ENCODE results near the gene AHRR. TPM values are rescaled to one million over a fixed set of nuclear protein-coding genes. Genes with fewer than 3 reads are reported as not detected.

Gene AHRR
- total and polyA plus RNA-seq, 10 of the 15 experiments (the other 5 are each of a cell fraction or from before 2014, with no cell fraction given) = 0.90 to 35.2 (median 19.2) TPM

DNA sequence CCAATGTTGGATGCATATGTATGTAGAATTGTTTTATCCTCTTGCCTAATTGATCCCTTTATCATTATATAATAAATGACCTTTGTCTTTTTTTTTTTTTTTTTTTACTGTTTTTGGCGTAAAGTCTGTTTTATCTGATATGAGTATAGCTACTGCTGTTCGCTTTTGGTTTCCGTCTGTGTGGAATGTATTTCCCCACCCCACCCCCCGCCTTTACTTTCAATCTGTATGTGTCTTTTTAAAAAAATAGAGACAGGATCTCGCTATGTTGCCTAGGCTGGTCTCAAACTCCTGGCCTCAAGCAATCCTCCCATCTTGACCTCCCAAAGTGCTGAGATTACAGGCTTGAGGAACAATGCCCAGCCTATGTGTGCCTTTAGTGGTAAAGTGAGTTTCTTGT is 11.3 kb downstream of the AHRR start:
- Histone ChIP-seq H3K79me2 (ENCODE audit: control insufficient read depth, insufficient read depth, low read length) (peaks cover 91% of the 10 kb centered on the region), H3K27ac (ENCODE audit: control insufficient read depth, insufficient read depth) (peak overlapping the region; percentile 74), H2AFZ (ENCODE audit: control insufficient read depth, low read depth, low read length) (peak overlapping the region; percentile 7; the same call in 1 of the 2 replicates), H3K36me3 (ENCODE audit: control insufficient read depth in 2 of 2, insufficient read depth in 2 of 2, low read length in 1 of 2) (peaks cover 0 to 7% of the 10 kb centered on the region in 2 experiments; a peak in 2 of 4 replicates), H3K9me3 (replicated peaks; ENCODE audit: control insufficient read depth, insufficient read depth, low read length) (peaks cover 1% of the 10 kb centered on the region; the same call in 2 of the 3 replicates), H3K4me2 (ENCODE audit: control insufficient read depth, insufficient read depth) (peak overlapping the region; percentile 78), H3K4me1 (ENCODE audit: control insufficient read depth, insufficient read depth, low read length) (peaks cover 25% of the 10 kb centered on the region), H3K9ac (ENCODE audit: control insufficient read depth, insufficient read depth, low read length) (peak overlapping the region; percentile 48), H3K4me3 (peak overlapping the region; percentile 55), H4K20me1 (ENCODE audit: control insufficient read depth, insufficient read depth) (no peaks in the 10 kb centered on the region), H3K27me3 (replicated peaks in 1 of 2; ENCODE audit: control insufficient read depth in 2 of 2, insufficient read depth in 2 of 2, low read length in 1 of 2) (no peaks in the 10 kb centered on the region)
- 0% methylated on average over 4 of the region's 5 CpGs for WGBS (ENCODE audit: insufficient coverage, insufficient replicate concordance, low lambda C conversion rate, missing lambda C conversion rate)
- in situ Hi-C loops (cut with MboI) (no loop called here), intact Hi-C loops (cut with micrococcal nuclease; ENCODE audit: unreplicated experiment) (no loop called here)
- ChIA-PET RAD21 (ENCODE audit: unreplicated experiment) (interaction anchor here (0.7 to 1.3 kb wide), 6 partner anchors 10 to 92 kb away, joined by 3 to 7 read pairs (median 3); no protein-coding TSS in a partner anchor), CTCF (interaction anchor here (0.9 to 1.3 kb wide), 3 partner anchors 9 to 16 kb away, joined by 3 to 7 read pairs (median 4); no protein-coding TSS in a partner anchor), POLR2A (interaction anchor here (0.6 to 1.5 kb wide), 6 partner anchors 9 to 100 kb away, joined by 3 to 5 read pairs (median 3); no protein-coding TSS in a partner anchor), SMC1A (ENCODE audit: uncharacterized antibody, unreplicated experiment) (interaction anchor here (0.7 to 1.0 kb wide), 3 partner anchors 16 to 113 kb away, joined by 3 to 4 read pairs (median 3); no protein-coding TSS in a partner anchor)
- no TSS peak for BruUV-seq (replicated peaks)
- ATAC-seq = peak; percentile 82
- no peak for FAIRE-seq
- no peak for DNase-seq (ENCODE audit: low read depth, low spot score)
- TF ChIP-seq SUZ12 (IDR thresholded peaks at IDR 0.05; ENCODE audit: unreplicated experiment) = no peak
- no peak for TF ChIP-seq ESRRA (IDR thresholded peaks at IDR 0.05; ENCODE audit: low read length)
- TF ChIP-seq WRNIP1 (IDR thresholded peaks at IDR 0.05; ENCODE audit: borderline replicate concordance, low read depth, low read length) = no peak
- TF ChIP-seq JUNB (IDR thresholded peaks at IDR 0.05) = peak; percentile 72
- peak; percentile 21; the same call in 1 of the 2 replicates for TF ChIP-seq RUNX3 (IDR thresholded peaks at IDR 0.05; ENCODE audit: low read length)
- TF ChIP-seq JUND (IDR thresholded peaks at IDR 0.05; ENCODE audit: low read depth, low read length) = no peak
- TF ChIP-seq, protein P1, sequence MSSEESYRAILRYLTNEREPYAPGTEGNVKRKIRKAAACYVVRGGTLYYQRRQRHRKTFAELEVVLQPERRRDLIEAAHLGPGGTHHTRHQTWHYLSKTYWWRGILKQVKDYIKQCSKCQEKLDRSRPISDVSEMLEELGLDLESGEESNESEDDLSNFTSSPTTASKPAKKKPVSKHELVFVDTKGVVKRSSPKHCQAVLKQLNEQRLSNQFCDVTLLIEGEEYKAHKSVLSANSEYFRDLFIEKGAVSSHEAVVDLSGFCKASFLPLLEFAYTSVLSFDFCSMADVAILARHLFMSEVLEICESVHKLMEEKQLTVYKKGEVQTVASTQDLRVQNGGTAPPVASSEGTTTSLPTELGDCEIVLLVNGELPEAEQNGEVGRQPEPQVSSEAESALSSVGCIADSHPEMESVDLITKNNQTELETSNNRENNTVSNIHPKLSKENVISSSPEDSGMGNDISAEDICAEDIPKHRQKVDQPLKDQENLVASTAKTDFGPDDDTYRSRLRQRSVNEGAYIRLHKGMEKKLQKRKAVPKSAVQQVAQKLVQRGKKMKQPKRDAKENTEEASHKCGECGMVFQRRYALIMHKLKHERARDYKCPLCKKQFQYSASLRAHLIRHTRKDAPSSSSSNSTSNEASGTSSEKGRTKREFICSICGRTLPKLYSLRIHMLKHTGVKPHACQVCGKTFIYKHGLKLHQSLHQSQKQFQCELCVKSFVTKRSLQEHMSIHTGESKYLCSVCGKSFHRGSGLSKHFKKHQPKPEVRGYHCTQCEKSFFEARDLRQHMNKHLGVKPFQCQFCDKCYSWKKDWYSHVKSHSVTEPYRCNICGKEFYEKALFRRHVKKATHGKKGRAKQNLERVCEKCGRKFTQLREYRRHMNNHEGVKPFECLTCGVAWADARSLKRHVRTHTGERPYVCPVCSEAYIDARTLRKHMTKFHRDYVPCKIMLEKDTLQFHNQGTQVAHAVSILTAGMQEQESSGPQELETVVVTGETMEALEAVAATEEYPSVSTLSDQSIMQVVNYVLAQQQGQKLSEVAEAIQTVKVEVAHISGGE (CRISPR knock-in tag; IDR thresholded peaks at IDR 0.05) = no peak
- peak in 1 of 2 experiments; percentile 37; a peak in 1 of 4 replicates for TF ChIP-seq ETV6 (conservative IDR thresholded peaks at IDR 0.05 in 1 of 2, IDR thresholded peaks at IDR 0.05 in 1 of 2; ENCODE audit: borderline replicate concordance in 1 of 2, low read depth in 1 of 2)
- TF ChIP-seq, protein P2, sequence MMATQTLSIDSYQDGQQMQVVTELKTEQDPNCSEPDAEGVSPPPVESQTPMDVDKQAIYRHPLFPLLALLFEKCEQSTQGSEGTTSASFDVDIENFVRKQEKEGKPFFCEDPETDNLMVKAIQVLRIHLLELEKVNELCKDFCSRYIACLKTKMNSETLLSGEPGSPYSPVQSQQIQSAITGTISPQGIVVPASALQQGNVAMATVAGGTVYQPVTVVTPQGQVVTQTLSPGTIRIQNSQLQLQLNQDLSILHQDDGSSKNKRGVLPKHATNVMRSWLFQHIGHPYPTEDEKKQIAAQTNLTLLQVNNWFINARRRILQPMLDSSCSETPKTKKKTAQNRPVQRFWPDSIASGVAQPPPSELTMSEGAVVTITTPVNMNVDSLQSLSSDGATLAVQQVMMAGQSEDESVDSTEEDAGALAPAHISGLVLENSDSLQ (IDR thresholded peaks at IDR 0.05) = no peak
- TF ChIP-seq HCFC1 (IDR thresholded peaks at IDR 0.05; ENCODE audit: low read length) = no peak
- TF ChIP-seq STAT3 (IDR thresholded peaks at IDR 0.05; ENCODE audit: low read depth, low read length) = no peak
- TF ChIP-seq, protein P3, sequence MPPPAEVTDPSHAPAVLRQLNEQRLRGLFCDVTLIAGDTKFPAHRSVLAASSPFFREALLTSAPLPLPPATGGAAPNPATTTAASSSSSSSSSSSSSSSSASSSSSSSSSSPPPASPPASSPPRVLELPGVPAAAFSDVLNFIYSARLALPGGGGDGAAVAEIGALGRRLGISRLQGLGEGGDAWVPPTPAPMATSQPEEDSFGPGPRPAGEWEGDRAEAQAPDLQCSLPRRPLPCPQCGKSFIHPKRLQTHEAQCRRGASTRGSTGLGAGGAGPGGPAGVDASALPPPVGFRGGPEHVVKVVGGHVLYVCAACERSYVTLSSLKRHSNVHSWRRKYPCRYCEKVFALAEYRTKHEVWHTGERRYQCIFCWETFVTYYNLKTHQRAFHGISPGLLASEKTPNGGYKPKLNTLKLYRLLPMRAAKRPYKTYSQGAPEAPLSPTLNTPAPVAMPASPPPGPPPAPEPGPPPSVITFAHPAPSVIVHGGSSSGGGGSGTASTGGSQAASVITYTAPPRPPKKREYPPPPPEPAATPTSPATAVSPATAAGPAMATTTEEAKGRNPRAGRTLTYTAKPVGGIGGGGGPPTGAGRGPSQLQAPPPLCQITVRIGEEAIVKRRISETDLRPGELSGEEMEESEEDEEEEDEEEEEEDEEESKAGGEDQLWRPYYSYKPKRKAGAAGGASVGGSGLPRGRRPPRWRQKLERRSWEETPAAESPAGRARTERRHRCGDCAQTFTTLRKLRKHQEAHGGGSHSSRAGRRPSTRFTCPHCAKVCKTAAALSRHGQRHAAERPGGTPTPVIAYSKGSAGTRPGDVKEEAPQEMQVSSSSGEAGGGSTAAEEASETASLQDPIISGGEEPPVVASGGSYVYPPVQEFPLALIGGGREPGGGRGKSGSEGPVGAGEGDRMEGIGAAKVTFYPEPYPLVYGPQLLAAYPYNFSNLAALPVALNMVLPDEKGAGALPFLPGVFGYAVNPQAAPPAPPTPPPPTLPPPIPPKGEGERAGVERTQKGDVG (CRISPR knock-in tag; IDR thresholded peaks at IDR 0.05) = no peak
- TF ChIP-seq SMAD1 (IDR thresholded peaks at IDR 0.05; ENCODE audit: low read depth, partially characterized antibody) = no peak
- TF ChIP-seq EED (IDR thresholded peaks at IDR 0.05; ENCODE audit: low read depth) = no peak
- no peak for TF ChIP-seq TBL1XR1 (IDR thresholded peaks at IDR 0.05; ENCODE audit: low read depth, low read length)
- TF ChIP-seq FOXM1 (IDR thresholded peaks at IDR 0.05; ENCODE audit: low read depth, low read length) = no peak
- TF ChIP-seq BHLHE40 (IDR thresholded peaks at IDR 0.05; ENCODE audit: borderline replicate concordance in 1 of 2, low read depth in 2 of 2, low read length in 1 of 2) = no peak

All from GM12878 (cell line).